Skeletal muscle cell (primary cell): ENCODE measurements around the gene IRF8.
A peak's percentile ranks its signal among the peaks of the same experiment; 100 is the strongest.

Experiments
- DNase-seq: peaks from one replicate; pipeline ENCODE4 v3.0.0-alpha.2; 2010; ENCODE audit warnings: low read depth
- H3K4me3 ChIP-seq: 2 replicates; pipeline ENCODE4 v1.5.1; 2011; ENCODE audit warnings: low read depth, mild to moderate bottlenecking, control low read depth, low read length, moderate library complexity

Gene IRF8

GRCh38 chr16:85969159-85969558 lies 70.2 kb downstream of the IRF8 start:
- DNase-seq: peak; percentile 4
- H3K4me3 ChIP-seq: no peak overlapping the region

DNA sequence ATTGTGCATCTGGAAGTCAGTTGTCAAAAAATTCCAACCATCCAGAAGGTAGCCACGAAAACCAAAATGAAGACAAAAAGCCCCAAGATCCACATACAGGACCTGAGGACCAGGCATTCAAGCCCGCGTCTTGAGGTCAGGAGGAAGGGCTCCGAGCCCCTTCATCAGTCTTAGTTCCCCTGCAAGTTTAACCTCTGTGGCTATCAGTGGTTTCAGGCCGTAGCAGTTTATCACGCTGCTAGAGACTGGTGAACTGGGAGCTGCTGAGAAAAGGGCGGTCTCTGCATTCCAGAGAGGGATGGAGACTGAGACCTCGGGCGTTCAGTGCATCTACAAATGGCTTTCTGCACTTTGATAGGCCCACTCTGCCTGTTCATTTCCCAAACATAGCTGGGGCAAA lies 70.6 kb downstream of the IRF8 start:
- no peak for DNase-seq
- no peak overlapping the region for H3K4me3 ChIP-seq

- DNase-seq: no peak
Observed at GRCh38 chr16:85970016-85970733, 71.2 kb downstream of the IRF8 start.

GRCh38 chr16:85970738-85971137 lies 71.8 kb downstream of the IRF8 start:
- H3K4me3 ChIP-seq: no peak overlapping the region
- no peak for DNase-seq

More at GRCh38 chr16:85970016-85970733, 71.2 kb downstream of the IRF8 start:
- H3K4me3 ChIP-seq: no peak overlapping the region
